Endothelial cell of umbilical vein (primary cell): ENCODE results near the gene MN1. TPM values are rescaled to one million over a fixed set of nuclear protein-coding genes. Genes with fewer than 3 reads are reported as not detected.

ENCODE experiments used
- BruUV-seq: library from RNA; stranded (reverse); fragments of 400-500 nt; replicated peaks from 2 replicates; lab custom pipeline; 2021; lab: Mats Ljungman, UMichigan
- CTCF ChIA-PET: fragments of 300-600, 350-600 bp; sonication (Branson Sonifier 250); formaldehyde crosslinking; loops from one replicate; lab custom pipeline; 2021; ENCODE audit warnings: antibody characterized with exemption, inconsistent platforms; lab: Charles Lee
- POLR2A ChIA-PET: fragments of 300-600, 350-600 bp; sonication (Branson Sonifier 250); formaldehyde crosslinking; loops from one replicate; lab custom pipeline; 2021; ENCODE audit warnings: antibody characterized with exemption, inconsistent platforms; lab: Charles Lee
- DNase-seq: peaks from one replicate; pipeline ENCODE4 v3.0.0-alpha.2; 2011; ENCODE audit warnings: low read depth, low spot score
- FAIRE-seq: peaks from 2 replicates; lab custom pipeline; 2011; peaks lifted over from hg19 to GRCh38; lab: Jason Lieb, UNC
- H2AFZ ChIP-seq: 2 replicates; pipeline ENCODE4 v1.6.0; 2012; ENCODE audit warnings: low read depth, low read length, control low read depth, inconsistent platforms
- H3K27ac ChIP-seq: 2 replicates; pipeline ENCODE4 v1.5.1; 2011; ENCODE audit warnings: low read depth, mild to moderate bottlenecking, control low read depth, low read length, moderate library complexity; ENCODE audit not compliant: insufficient read depth
- H3K27me3 ChIP-seq, 2 experiments: 2 replicates each; pipeline versions ENCODE4 v1.6.0 to v1.6.1; 2011; ENCODE audit warnings: low read length in 2 of 2, mixed read lengths in 1 of 2; ENCODE audit not compliant: control insufficient read depth in 2 of 2, insufficient read depth in 2 of 2
- H3K36me3 ChIP-seq, 2 experiments: 2 replicates in 1 of 2; 3 replicates in 1 of 2; pipeline ENCODE4 v1.5.1; 2011; ENCODE audit warnings: low read length in 2 of 2, mild to moderate bottlenecking in 1 of 2, moderate library complexity in 1 of 2; ENCODE audit not compliant: control insufficient read depth in 2 of 2, insufficient read depth in 2 of 2; ENCODE audit errors: extremely low read depth in 1 of 2
- H3K4me1 ChIP-seq: 3 replicates; pipeline ENCODE4 v1.5.1; 2011; ENCODE audit warnings: mild to moderate bottlenecking, low read length; ENCODE audit not compliant: control insufficient read depth, insufficient read depth; ENCODE audit errors: extremely low read depth
- H3K4me2 ChIP-seq: 2 replicates; pipeline ENCODE4 v1.6.1; 2011; ENCODE audit warnings: low read length, control low read depth, mixed read lengths; ENCODE audit not compliant: insufficient read depth
- H3K4me3 ChIP-seq, 3 experiments: fragments of 200-600 bp in 1 of 3; sonication (generic), shearing (Covaris generic) in 1 of 3; replicated peaks in 1 of 3; 2 replicates each; pipeline ENCODE4 v1.5.1; 2011 to 2016; ENCODE audit warnings: control low read depth in 3 of 3, low read length in 3 of 3, mild to moderate bottlenecking in 2 of 3, inconsistent platforms in 1 of 3, low read depth in 1 of 3, moderate library complexity in 1 of 3; ENCODE audit not compliant: insufficient read depth in 1 of 3
- H3K79me2 ChIP-seq: 2 replicates; pipeline ENCODE4 v1.6.0; 2012; ENCODE audit warnings: low read length, inconsistent platforms; ENCODE audit not compliant: control insufficient read depth, insufficient read depth
- H3K9ac ChIP-seq: replicated peaks from 2 replicates; pipeline ENCODE3; 2011; ENCODE audit warnings: low read length, control low read depth; ENCODE audit not compliant: insufficient read depth; ENCODE audit errors: extremely low read depth
- H3K9me1 ChIP-seq: replicated peaks from 3 replicates; pipeline ENCODE4 v1.6.0; 2011; ENCODE audit warnings: mild to moderate bottlenecking, low read length; ENCODE audit not compliant: control insufficient read depth, insufficient read depth; ENCODE audit errors: extremely low read depth
- H3K9me3 ChIP-seq: replicated peaks from 2 replicates; pipeline ENCODE4 v1.5.1; 2012; ENCODE audit warnings: low read length, inconsistent platforms; ENCODE audit not compliant: control insufficient read depth, insufficient read depth
- H4K20me1 ChIP-seq: replicated peaks from 2 replicates; pipeline ENCODE3; 2011; ENCODE audit warnings: mild to moderate bottlenecking, low read length; ENCODE audit not compliant: control insufficient read depth, insufficient read depth; ENCODE audit errors: extremely low read depth
- CTCF ChIP-seq, 2 donors: IDR thresholded peaks; 1 replicate in 1 of 2; 2 replicates in 1 of 2; pipeline ENCODE4 v1.5.1; 2011; ENCODE audit warnings: low read length in 2 of 2, mild to moderate bottlenecking in 2 of 2, moderate library complexity in 2 of 2, control low read depth in 1 of 2, inconsistent platforms in 1 of 2, low read depth in 1 of 2; ENCODE audit not compliant: insufficient read depth in 1 of 2; ENCODE audit errors: extremely low read depth in 1 of 2
- EZH2 ChIP-seq: IDR thresholded peaks from 2 replicates; pipeline ENCODE4 v1.6.1; 2012; ENCODE audit warnings: borderline replicate concordance, low read depth, mild to moderate bottlenecking, moderate library complexity, low read length, inconsistent platforms; ENCODE audit not compliant: severe bottlenecking
- FOS ChIP-seq: IDR thresholded peaks from 2 replicates; pipeline ENCODE4 v1.6.1; 2011; ENCODE audit warnings: mild to moderate bottlenecking, low read length, moderate library complexity, borderline replicate concordance; ENCODE audit not compliant: insufficient read depth
- GATA2 ChIP-seq: IDR thresholded peaks from 2 replicates; pipeline ENCODE4 v1.7.0; 2011; ENCODE audit warnings: low read depth, mild to moderate bottlenecking, moderate library complexity, mixed read lengths, low read length; ENCODE audit not compliant: insufficient read length, insufficient read depth
- JUN ChIP-seq: IDR thresholded peaks from 2 replicates; pipeline ENCODE4 v1.6.1; 2011; ENCODE audit warnings: borderline replicate concordance, low read depth; ENCODE audit not compliant: insufficient read length, insufficient read depth
- MAX ChIP-seq: IDR thresholded peaks from 2 replicates; pipeline ENCODE4 v1.6.1; 2011; ENCODE audit not compliant: insufficient read depth, insufficient read length
- MYC ChIP-seq: IDR thresholded peaks from one replicate; pipeline ENCODE4 v1.6.1; 2011; ENCODE audit warnings: mild to moderate bottlenecking, low read depth, low read length
- POLR2A ChIP-seq: IDR thresholded peaks from 2 replicates; pipeline ENCODE4 v1.6.1; 2012; ENCODE audit warnings: low read depth, mild to moderate bottlenecking, control low read depth, low read length
- POLR2AphosphoS5 ChIP-seq: IDR thresholded peaks from 2 replicates; pipeline ENCODE4 v1.6.1; 2012; ENCODE audit warnings: low read depth, mild to moderate bottlenecking, control low read depth, low read length, moderate library complexity; ENCODE audit not compliant: insufficient read depth
- dilution Hi-C: fragments of 300-500 bp; cut with MboI; formaldehyde crosslinking; loops from one replicate; pipeline ENCODE4 v1.15.0; 2019; ENCODE audit warnings: low sequenced_read_pairs; ENCODE audit not compliant: extremely low pct_ligation_motif_present
- intact Hi-C: fragments of 100-400 bp; cut with micrococcal nuclease; formaldehyde crosslinking; loops from one replicate; pipeline ENCODE4 v1.10.0; 2022
- polyA plus RNA-seq, 4 experiments: library from polyadenylated mRNA; depleted of rRNA in 3 of 4; stranded (reverse) in 3 of 4; unstranded in 1 of 4; fragments of >200 nt; gene quantifications; 2 replicates each; pipeline versions ENCODE4 v1.2.1 to v1.2.3, GENCODE V29; 2011 to 2012; ENCODE audit warnings: missing spikeins in 1 of 4
- total RNA-seq: library from RNA; stranded (reverse); gene quantifications from 2 replicates; pipeline ENCODE4 v1.2.3, GENCODE V29; 2021

Gene MN1
- total and polyA plus RNA-seq, 2 donors (not counting 3 experiments of a cell fraction or from before 2014, with no cell fraction given): 3.8 to 5.2 TPM

DNA sequence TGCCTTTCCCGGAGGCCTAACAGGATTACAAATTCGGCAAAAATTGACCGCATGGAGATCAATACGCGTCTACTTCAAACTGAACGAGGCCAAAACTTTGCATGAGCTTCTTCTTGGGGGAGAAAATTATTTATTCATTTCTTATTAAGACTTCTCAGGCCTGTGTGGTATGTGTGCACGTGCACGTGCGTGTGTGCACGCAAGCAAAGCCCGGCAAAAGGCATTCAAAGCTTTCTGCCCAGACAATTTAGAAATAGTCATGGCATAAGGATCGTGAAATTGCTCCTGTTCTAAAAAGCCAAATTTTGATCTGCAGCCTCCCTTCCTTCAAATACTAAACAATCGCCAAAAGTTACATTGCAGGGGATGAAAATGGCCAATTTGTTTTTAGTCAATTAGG, 14.6 kb downstream of the MN1 start:
- peaks cover 0 to 2% of the 10 kb centered on the region in 2 experiments for H3K27me3 ChIP-seq
- no peak overlapping the region for H3K9ac ChIP-seq
- ChIA-PET POLR2A (no interaction called here), CTCF (no interaction called here)
- H3K4me2 ChIP-seq: no peak overlapping the region
- intact Hi-C loops: no loop called here
- DNase-seq (no peak), FAIRE-seq (no peak)
- TF ChIP-seq GATA2: no peak
- no peak for TF ChIP-seq MYC
- no peak for TF ChIP-seq POLR2A
- no peaks in the 10 kb centered on the region for H4K20me1 ChIP-seq
- H3K36me3 ChIP-seq: no peaks in the 10 kb centered on the region
- dilution Hi-C loops: no loop called here
- no peaks in the 10 kb centered on the region for H3K79me2 ChIP-seq
- H3K9me1 ChIP-seq: no peaks in the 10 kb centered on the region
- peaks cover 3% of the 10 kb centered on the region for H3K4me1 ChIP-seq
- no peaks in the 10 kb centered on the region for H3K9me3 ChIP-seq
- no peak overlapping the region for H3K27ac ChIP-seq
- H3K4me3 ChIP-seq: no peak overlapping the region
- H2AFZ ChIP-seq: no peak overlapping the region
- no TSS peak for BruUV-seq

- POLR2A ChIA-PET: no interaction called here
- Histone ChIP-seq H3K9me3 (no peaks in the 10 kb centered on the region), H3K4me2 (no peak overlapping the region), H3K9ac (no peak overlapping the region), H3K9me1 (no peaks in the 10 kb centered on the region), H3K27me3 (no peaks in the 10 kb centered on the region), H3K27ac (no peak overlapping the region), H4K20me1 (no peaks in the 10 kb centered on the region), H3K79me2 (no peaks in the 10 kb centered on the region), H3K36me3 (no peaks in the 10 kb centered on the region), H2AFZ (no peak overlapping the region), H3K4me1 (peaks cover 3% of the 10 kb centered on the region), H3K4me3 (no peak overlapping the region)
- no peak for TF ChIP-seq FOS
- no peak for TF ChIP-seq MAX
- TF ChIP-seq POLR2AphosphoS5: no peak
- no peak for TF ChIP-seq MYC
- TF ChIP-seq CTCF (IDR thresholded peaks at IDR 0.05; ENCODE audit: extremely low read depth in 1 of 2, insufficient read depth in 1 of 2, low read depth in 1 of 2, low read length in 2 of 2): no peak
- TF ChIP-seq EZH2: no peak
- no peak for TF ChIP-seq JUN
- TF ChIP-seq GATA2: no peak
- TF ChIP-seq POLR2A: no peak
- intact Hi-C loops: no loop called here
- FAIRE-seq (no peak), DNase-seq (no peak)
- CTCF ChIA-PET: no interaction called here
- BruUV-seq: no TSS peak
- dilution Hi-C loops: no loop called here
Measured at GRCh38 chr22:27786291-27786932, 15.1 kb downstream of the MN1 start.
